HEK293 (cell line): Measurements from ENCODE around the gene CA5B.

Experiments
- EGR2 ChIP-seq: fragments of 450-650 bp; formaldehyde crosslinking; IDR thresholded peaks from 2 replicates; pipeline ENCODE4 v1.5.1; 2016; ENCODE audit warnings: low read depth, missing biosample characterization, missing genetic modification characterization
- FEZF1 ChIP-seq: fragments of 450-650 bp; formaldehyde crosslinking; IDR thresholded peaks from 2 replicates; pipeline ENCODE4 v1.5.1; 2016; ENCODE audit warnings: missing biosample characterization, missing genetic modification characterization
- GLIS1 ChIP-seq: fragments of 450-650 bp; formaldehyde crosslinking; IDR thresholded peaks from 2 replicates; pipeline ENCODE4 v1.5.1; 2016; ENCODE audit warnings: missing biosample characterization, missing genetic modification characterization
- KLF16 ChIP-seq: fragments of 450-650 bp; formaldehyde crosslinking; IDR thresholded peaks from 2 replicates; pipeline ENCODE4 v1.5.1; 2017; ENCODE audit warnings: missing biosample characterization, missing genetic modification characterization
- PATZ1 ChIP-seq: fragments of 450-650 bp; formaldehyde crosslinking; IDR thresholded peaks from 2 replicates; pipeline ENCODE4 v1.5.1; 2016; ENCODE audit warnings: missing biosample characterization, missing genetic modification characterization
- PRDM10 ChIP-seq: fragments of 450-650 bp; formaldehyde crosslinking; IDR thresholded peaks from 2 replicates; pipeline ENCODE4 v1.5.1; 2016; ENCODE audit warnings: missing biosample characterization, missing genetic modification characterization
- SP2 ChIP-seq: fragments of 450-650 bp; formaldehyde crosslinking; IDR thresholded peaks from 2 replicates; pipeline ENCODE4 v1.5.1; 2016; ENCODE audit warnings: missing biosample characterization, missing genetic modification characterization
- SP3 ChIP-seq: fragments of 450-650 bp; formaldehyde crosslinking; IDR thresholded peaks from 2 replicates; pipeline ENCODE4 v1.5.1; 2016; ENCODE audit warnings: missing biosample characterization, missing genetic modification characterization
- SP7 ChIP-seq: fragments of 450-650 bp; formaldehyde crosslinking; IDR thresholded peaks from 2 replicates; pipeline ENCODE4 v1.5.1; 2016; ENCODE audit warnings: missing biosample characterization, missing genetic modification characterization
- ZBTB49 ChIP-seq: fragments of 450-650 bp; formaldehyde crosslinking; IDR thresholded peaks from 2 replicates; pipeline ENCODE4 v1.5.1; 2016; ENCODE audit warnings: missing biosample characterization, missing genetic modification characterization, low read depth
- ZBTB8A ChIP-seq: fragments of 450-650 bp; formaldehyde crosslinking; IDR thresholded peaks from 2 replicates; pipeline ENCODE4 v1.5.1; 2016; ENCODE audit warnings: missing biosample characterization, missing genetic modification characterization
- ZNF324 ChIP-seq: fragments of 450-650 bp; formaldehyde crosslinking; IDR thresholded peaks from 2 replicates; pipeline ENCODE4 v1.5.1; 2016; ENCODE audit warnings: missing biosample characterization, missing genetic modification characterization
- ZNF341 ChIP-seq: fragments of 450-650 bp; formaldehyde crosslinking; IDR thresholded peaks from 2 replicates; pipeline ENCODE4; 2016; ENCODE audit warnings: low read depth, missing biosample characterization, missing genetic modification characterization
- ZNF449 ChIP-seq: fragments of 450-650 bp; formaldehyde crosslinking; IDR thresholded peaks from 2 replicates; pipeline ENCODE4 v1.5.1; 2017; ENCODE audit warnings: missing biosample characterization, mild to moderate bottlenecking, missing genetic modification characterization, moderate library complexity
- ZNF510 ChIP-seq: fragments of 450-650 bp; formaldehyde crosslinking; IDR thresholded peaks from 2 replicates; pipeline ENCODE4 v1.5.1; 2018; ENCODE audit warnings: mild to moderate bottlenecking, missing genetic modification characterization, missing biosample characterization; ENCODE audit not compliant: insufficient replicate concordance
- ZNF530 ChIP-seq: fragments of 450-650 bp; formaldehyde crosslinking; IDR thresholded peaks from 2 replicates; pipeline ENCODE4 v1.5.1; 2016; ENCODE audit warnings: low read depth, missing biosample characterization, missing genetic modification characterization
- ZNF558 ChIP-seq: fragments of 450-650 bp; formaldehyde crosslinking; IDR thresholded peaks from 2 replicates; pipeline ENCODE4 v1.5.1; 2016; ENCODE audit warnings: missing biosample characterization, missing genetic modification characterization
- ZNF747 ChIP-seq: fragments of 450-650 bp; formaldehyde crosslinking; IDR thresholded peaks from 2 replicates; pipeline ENCODE4 v1.5.1; 2016; ENCODE audit warnings: missing biosample characterization, missing genetic modification characterization
- ZSCAN30 ChIP-seq: fragments of 450-650 bp; IDR thresholded peaks from 2 replicates; pipeline ENCODE4 v1.5.1; 2018; ENCODE audit warnings: missing biosample characterization, mild to moderate bottlenecking, missing genetic modification characterization, moderate library complexity

CA5B gene

GRCh38 chrX:15737959-15738902 lies at the start of gene CA5B (continued):
- TF ChIP-seq PRDM10 (tag by site-specific recombination), result peak; percentile 80
- peak; percentile 88 for TF ChIP-seq ZNF449
- TF ChIP-seq KLF16 (tag by site-specific recombination), result peak; percentile 95
- peak; percentile 85 for TF ChIP-seq PATZ1 (tag by site-specific recombination)
- peak; percentile 69 for TF ChIP-seq ZNF341 (tag by site-specific recombination)
- no peak for TF ChIP-seq SP7
- peak; percentile 97 for TF ChIP-seq SP2 (tag by site-specific recombination)
- no peak for TF ChIP-seq ZBTB49 (tag by site-specific recombination)
- TF ChIP-seq ZNF558 (tag by site-specific recombination), result no peak
- no peak for TF ChIP-seq ZNF324 (tag by site-specific recombination)
- TF ChIP-seq EGR2 (tag by site-specific recombination), result peak; percentile 64
- TF ChIP-seq SP3 (tag by site-specific recombination), result peak; percentile 100
- TF ChIP-seq ZNF510 (tag by site-specific recombination), result no peak
- TF ChIP-seq ZBTB8A (tag by site-specific recombination), result peak; percentile 59
- TF ChIP-seq ZNF747 (tag by site-specific recombination), result no peak
- TF ChIP-seq FEZF1, result no peak
- peak; percentile 37; the same call in 1 of the 2 replicates for TF ChIP-seq GLIS1
- TF ChIP-seq ZNF530, result no peak
- TF ChIP-seq ZSCAN30, result no peak
